Activated CD8-positive, alpha-beta memory T cell treated with anti-CD3 and anti-CD28 coated beads, Interleukin-2, amount 10 ng/mL, durations not matched to agents 7 days and 5 days (primary cell): ENCODE results near the gene HPCAL1. TPM values are rescaled to one million over a fixed set of nuclear protein-coding genes. Genes with fewer than 3 reads are reported as not detected.
"Not testable (repeated sequence)": the region's sequence is repeated elsewhere in the genome, so short reads cannot be mapped to it uniquely, and the experiment has no call there.

Source experiments
- ATAC-seq: fragments of 150-1000 bp; cut with Tn5 transposase; one replicate; pipeline ENCODE4 v1.10.0; 2021; ENCODE audit warnings: moderate library complexity
- CTCF ChIA-PET: fragments of 350-600 bp; sonication (Branson Sonifier 250); formaldehyde crosslinking; loops from one replicate; lab custom pipeline; 2021; ENCODE audit warnings: antibody characterized with exemption; lab: Charles Lee
- DNase-seq: peaks from one replicate; pipeline ENCODE4 v3.0.0-alpha.2; 2020
- H3K27ac Mint-ChIP-seq: one replicate; pipeline ENCODE4 v1.8.0; 2021; ENCODE audit warnings: mild to moderate bottlenecking, mixed read lengths
- H3K27me3 Mint-ChIP-seq: one replicate; pipeline ENCODE4 v1.8.0; 2021; ENCODE audit warnings: mixed read lengths
- H3K36me3 Mint-ChIP-seq: one replicate; pipeline ENCODE4 v1.8.0; 2021; ENCODE audit warnings: mild to moderate bottlenecking, mixed read lengths
- H3K4me1 Mint-ChIP-seq: one replicate; pipeline ENCODE4 v1.8.0; 2021; ENCODE audit warnings: mixed read lengths
- H3K4me3 Mint-ChIP-seq: one replicate; pipeline ENCODE4 v1.8.0; 2021; ENCODE audit warnings: mild to moderate bottlenecking, moderate library complexity, mixed read lengths
- H3K9me3 Mint-ChIP-seq: one replicate; pipeline ENCODE4 v1.8.0; 2022; ENCODE audit warnings: low read depth, mixed read lengths
- total RNA-seq, 2 experiments: library from RNA; stranded (reverse); gene quantifications; one replicate each; pipeline ENCODE4 v1.2.3, GENCODE V29; 2021

The HPCAL1 gene
- total RNA-seq: 10 to 100 TPM; 29.0 to 47.0 TPM

- peak; percentile 77 for ATAC-seq
- no peaks in the 10 kb centered on the region for H3K27me3 Mint-ChIP-seq
- peak within 1 kb of the TSS; percentile 76 for H3K27ac Mint-ChIP-seq
- peaks cover 2% of the 10 kb centered on the region for H3K36me3 Mint-ChIP-seq
- peak; percentile 90 for DNase-seq
- CTCF ChIA-PET: interaction anchor here (0.8 to 7.2 kb wide), 18 partner anchors 15 to 273 kb away, joined by 3 to 111 read pairs (median 4); partner anchors contain the start of gene ODC1
- H3K4me1 Mint-ChIP-seq: peaks cover 62% of the 10 kb centered on the region
- H3K9me3 Mint-ChIP-seq: no peaks in the 10 kb centered on the region
- peak within 1 kb of the TSS; percentile 97 for H3K4me3 Mint-ChIP-seq
Observed at GRCh38 chr2:10302479-10303180, at the start of gene HPCAL1. HPCAL1 (plus strand) TSS chr2:10302904; CDS start chr2:10419758, 116,854 bp downstream.

GRCh38 chr2:10253596-10254372 is 48.9 kb upstream of the HPCAL1 start:
- Mint-ChIP-seq H3K27me3 (peaks cover 25% of the 10 kb centered on the region), H3K9me3 (peaks cover 13% of the 10 kb centered on the region), H3K36me3 (peaks cover 11% of the 10 kb centered on the region), H3K27ac (no peak overlapping the region), H3K4me1 (peaks cover 16% of the 10 kb centered on the region), H3K4me3 (no peak overlapping the region)
- DNase-seq: no peak
- ATAC-seq: no peak
- CTCF ChIA-PET: no interaction called here

DNA sequence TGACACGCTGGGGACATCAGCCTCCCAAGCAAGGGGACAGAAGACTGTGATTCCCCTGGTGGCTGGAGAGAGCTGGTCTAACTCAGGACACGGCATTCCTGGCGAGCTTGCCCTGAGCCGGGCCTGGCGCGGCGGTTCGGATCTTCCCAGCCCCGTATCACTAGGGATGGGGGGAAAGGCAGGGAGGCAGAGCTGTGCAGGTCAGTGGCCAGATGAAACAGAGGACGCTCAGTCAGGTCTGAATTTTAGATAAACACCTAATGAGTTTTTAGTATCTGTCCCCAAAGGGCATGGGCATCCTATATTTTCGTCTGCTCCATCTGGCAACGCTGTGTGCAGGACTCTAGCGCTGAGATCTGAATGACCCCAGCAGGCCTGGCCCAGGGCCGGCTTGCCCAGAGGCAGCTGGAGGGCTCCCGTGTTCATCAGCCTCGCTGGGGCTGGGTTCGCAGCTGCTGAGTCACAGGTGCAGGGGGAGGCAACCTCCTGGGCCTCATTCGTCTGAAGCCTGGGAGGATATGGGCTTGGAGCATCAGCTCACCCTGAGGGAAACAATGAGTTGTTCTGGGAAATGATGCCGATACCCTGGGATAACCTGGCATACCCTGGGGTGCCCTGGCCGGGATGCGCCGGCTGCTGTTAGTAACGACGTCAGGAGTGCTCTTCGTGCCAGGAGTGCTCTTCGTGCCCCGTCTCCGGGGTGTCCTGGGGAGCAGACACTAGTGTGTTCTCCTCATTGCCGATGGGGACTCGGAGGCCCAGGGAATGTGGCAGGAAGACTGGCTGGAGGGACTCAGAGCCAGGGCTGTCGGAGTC is 48.1 kb upstream of the HPCAL1 start:
- DNase-seq (no peak), ATAC-seq (no peak)
- Mint-ChIP-seq H3K27me3 (peaks cover 21% of the 10 kb centered on the region), H3K36me3 (peaks cover 11% of the 10 kb centered on the region), H3K4me3 (no peak overlapping the region), H3K4me1 (peaks cover 16% of the 10 kb centered on the region), H3K27ac (no peak overlapping the region), H3K9me3 (peaks cover 13% of the 10 kb centered on the region)
- CTCF ChIA-PET: interaction anchor here (0.6 kb wide), 1 partner anchor 156 kb away, joined by 5 read pairs; no protein-coding TSS in a partner anchor

DNA sequence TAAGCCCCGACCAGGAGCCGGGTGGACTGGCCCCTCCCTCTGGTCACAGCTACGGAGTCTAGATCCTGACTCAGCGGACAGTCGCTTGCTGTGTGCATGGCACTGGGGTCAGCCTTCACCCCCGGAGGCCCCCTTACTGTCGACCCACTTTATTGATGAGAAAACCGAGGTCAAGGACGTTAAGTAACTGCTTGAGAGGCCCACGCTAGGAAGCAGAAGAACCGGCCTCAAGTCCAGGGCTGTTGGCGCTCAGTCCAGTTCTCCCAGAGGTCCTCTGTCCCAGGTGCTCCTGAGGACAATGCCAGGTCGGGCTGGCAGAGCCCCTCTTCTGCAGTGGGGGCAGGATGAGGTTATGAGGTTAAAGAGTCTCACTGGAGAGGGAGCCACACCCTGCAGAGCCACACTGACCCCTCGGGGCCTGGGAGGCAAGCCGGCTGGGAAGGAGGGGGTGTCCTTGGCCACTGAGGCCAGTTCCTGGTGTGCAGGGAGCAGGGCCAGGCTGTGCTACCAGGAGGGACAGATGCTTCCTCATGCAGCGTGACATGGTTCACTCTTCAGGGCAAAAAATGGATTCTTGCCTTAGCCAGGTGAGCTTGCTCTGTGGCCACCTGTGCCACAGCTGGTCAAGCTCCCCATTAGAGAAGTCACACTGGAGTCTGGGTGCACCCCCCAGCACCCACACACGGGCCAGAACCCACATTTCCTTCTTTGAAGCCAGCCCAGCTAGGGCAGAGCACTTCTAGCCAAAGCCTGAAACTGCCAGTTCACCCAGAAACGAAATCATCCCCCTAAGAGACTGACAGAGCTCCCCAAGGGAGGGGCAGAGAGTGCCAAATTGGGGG is 47.3 kb upstream of the HPCAL1 start:
- CTCF ChIA-PET: interaction anchor here (0.6 kb wide), 1 partner anchor 155 kb away, joined by 5 read pairs; no protein-coding TSS in a partner anchor
- Mint-ChIP-seq H3K27me3 (peaks cover 19% of the 10 kb centered on the region), H3K4me3 (no peak overlapping the region), H3K9me3 (peaks cover 7% of the 10 kb centered on the region), H3K36me3 (peaks cover 8% of the 10 kb centered on the region), H3K27ac (no peak overlapping the region), H3K4me1 (peaks cover 16% of the 10 kb centered on the region)
- no peak for ATAC-seq
- DNase-seq: no peak

DNA sequence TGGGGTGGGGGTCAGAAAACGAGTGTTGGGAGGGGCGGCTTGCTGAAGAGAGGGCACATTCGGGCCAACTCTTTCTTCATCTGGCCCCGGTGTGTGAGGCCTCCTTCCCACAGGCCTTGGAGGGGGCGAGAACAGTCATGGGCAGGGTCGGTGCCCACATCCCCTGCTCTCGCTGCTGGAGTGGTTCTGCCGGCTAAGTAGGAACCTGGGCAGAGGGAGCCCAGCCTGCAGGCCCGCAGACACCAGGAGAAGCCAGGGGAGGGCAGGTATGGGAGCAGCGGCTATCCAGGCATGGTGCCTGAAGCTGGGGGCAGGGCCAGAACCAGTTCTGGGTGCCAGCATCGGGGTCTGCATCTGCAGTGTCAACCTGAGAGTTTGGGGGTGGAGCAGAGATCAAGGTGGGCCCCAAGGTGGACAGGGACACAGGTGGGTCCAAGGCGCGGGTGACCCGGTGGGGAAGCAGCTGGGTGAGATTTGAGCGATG is 46.6 kb upstream of the HPCAL1 start:
- Mint-ChIP-seq H3K9me3 (peaks cover 2% of the 10 kb centered on the region), H3K4me1 (peaks cover 16% of the 10 kb centered on the region), H3K27ac (no peak overlapping the region), H3K27me3 (peaks cover 15% of the 10 kb centered on the region), H3K36me3 (peaks cover 3% of the 10 kb centered on the region), H3K4me3 (no peak overlapping the region)
- CTCF ChIA-PET: no interaction called here
- no peak for ATAC-seq
- no peak for DNase-seq

DNA sequence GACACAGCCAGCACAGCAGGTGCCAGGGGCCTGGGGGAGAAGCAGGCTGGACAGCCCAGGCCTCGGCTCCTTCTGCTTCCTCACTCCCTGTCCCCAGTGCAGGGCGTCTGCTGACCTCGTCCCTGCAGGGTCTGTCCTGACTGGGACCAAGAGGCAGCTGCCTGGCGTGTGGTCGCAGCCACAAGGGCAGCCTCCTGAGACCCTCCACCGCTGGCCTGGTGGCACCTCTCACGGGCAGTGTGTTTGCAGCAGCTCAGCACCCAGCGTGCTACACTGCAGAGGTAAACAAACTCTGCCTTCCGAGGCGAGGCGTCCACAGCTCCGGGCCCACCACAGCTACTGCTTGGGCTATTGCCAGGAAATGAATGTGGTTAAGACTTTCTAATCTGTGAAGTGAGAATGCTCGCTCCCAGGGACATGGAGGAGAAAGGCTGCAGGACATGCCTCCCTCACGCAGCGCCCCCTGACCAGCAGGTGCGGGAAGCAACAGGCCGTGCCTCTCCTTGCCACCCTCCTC is 46.1 kb upstream of the HPCAL1 start:
- Mint-ChIP-seq H3K9me3 (peaks cover under 1% of the 10 kb centered on the region), H3K4me3 (no peak overlapping the region), H3K27ac (no peak overlapping the region), H3K36me3 (peaks cover 2% of the 10 kb centered on the region), H3K4me1 (peaks cover 16% of the 10 kb centered on the region), H3K27me3 (peaks cover 17% of the 10 kb centered on the region)
- CTCF ChIA-PET: no interaction called here
- no peak for DNase-seq
- ATAC-seq: peak; percentile 67

DNA sequence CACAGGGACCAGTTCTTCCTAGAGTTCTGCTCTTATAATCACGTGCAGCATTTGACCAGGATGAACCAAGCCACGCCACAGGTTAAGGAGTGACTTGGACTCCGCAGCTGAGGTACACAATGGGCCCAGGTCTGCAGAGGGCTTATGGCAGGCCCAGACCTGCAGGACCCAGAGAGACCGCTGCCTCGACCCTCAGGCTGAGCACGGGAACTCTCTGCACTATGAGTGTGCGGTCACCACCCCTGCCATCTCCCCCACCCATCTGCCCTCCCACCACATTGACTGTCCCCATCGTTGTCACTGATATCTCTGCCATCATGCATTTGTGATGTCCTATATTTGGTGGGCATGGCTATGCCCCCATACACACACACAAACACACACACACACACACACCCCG is 45.7 kb upstream of the HPCAL1 start:
- H3K4me1 Mint-ChIP-seq: peaks cover 16% of the 10 kb centered on the region
- H3K27me3 Mint-ChIP-seq: peaks cover 15% of the 10 kb centered on the region
- CTCF ChIA-PET: no interaction called here
- no peak overlapping the region for H3K27ac Mint-ChIP-seq
- ATAC-seq: no peak
- no peak for DNase-seq
- no peaks in the 10 kb centered on the region for H3K9me3 Mint-ChIP-seq
- no peak overlapping the region for H3K4me3 Mint-ChIP-seq
- H3K36me3 Mint-ChIP-seq: no peaks in the 10 kb centered on the region

DNA sequence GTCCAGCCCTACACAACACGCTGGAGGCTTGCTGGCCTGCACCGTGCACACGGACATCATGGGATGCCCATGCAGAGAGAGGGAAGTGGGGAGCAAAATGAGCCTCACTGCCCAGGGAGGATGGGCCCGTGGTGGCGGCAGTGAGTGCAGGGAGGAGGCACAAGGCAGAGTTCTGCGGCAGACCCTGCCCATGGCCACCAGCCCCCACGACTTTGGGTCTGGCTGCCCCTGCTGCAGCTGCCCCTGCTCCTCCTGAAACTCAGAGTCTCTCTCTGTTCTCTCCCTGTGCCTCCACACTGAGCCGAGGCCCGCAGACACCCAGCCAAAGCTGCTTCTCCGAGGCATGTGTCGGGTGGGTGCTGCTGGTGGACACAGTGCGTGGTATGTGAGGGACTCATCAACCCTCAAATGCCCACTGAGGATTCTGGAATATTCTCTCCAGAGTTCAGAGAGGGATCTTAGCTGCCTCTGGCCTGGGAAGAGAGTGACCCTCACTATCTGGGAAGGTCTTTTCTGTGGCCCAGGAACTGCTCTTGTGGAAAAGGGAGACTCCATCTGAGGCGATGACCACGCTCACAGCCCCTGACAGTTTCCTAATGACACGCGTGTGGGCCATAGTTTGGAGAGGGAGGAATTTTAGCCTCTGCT is 45.1 kb upstream of the HPCAL1 start:
- peaks cover 16% of the 10 kb centered on the region for H3K4me1 Mint-ChIP-seq
- CTCF ChIA-PET: no interaction called here
- ATAC-seq: no peak
- no peaks in the 10 kb centered on the region for H3K9me3 Mint-ChIP-seq
- no peak for DNase-seq
- no peak overlapping the region for H3K27ac Mint-ChIP-seq
- no peak overlapping the region for H3K4me3 Mint-ChIP-seq
- no peaks in the 10 kb centered on the region for H3K36me3 Mint-ChIP-seq
- peaks cover 16% of the 10 kb centered on the region for H3K27me3 Mint-ChIP-seq

DNA sequence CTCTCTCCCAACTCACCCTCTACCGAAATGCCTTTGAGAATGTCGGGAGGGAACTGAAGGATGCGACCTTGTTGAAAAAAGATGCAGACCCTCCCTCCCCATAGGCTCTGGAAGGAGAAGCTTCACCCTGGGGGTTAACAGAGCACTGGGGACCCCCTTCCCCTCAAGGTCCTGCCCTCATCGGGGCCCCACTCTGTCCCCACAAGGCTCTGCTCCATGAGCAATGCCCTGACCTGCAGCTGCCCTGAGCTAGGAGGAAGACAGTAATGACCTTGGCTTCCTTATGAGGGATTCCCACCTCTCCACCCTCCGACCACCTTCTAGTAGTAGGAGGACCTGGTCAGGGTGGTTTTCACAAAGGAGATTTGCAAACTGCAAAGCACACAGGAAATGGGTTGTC is 44.4 kb upstream of the HPCAL1 start:
- peaks cover 14% of the 10 kb centered on the region for H3K4me1 Mint-ChIP-seq
- CTCF ChIA-PET: no interaction called here
- peaks cover 17% of the 10 kb centered on the region for H3K27me3 Mint-ChIP-seq
- no peak overlapping the region for H3K27ac Mint-ChIP-seq
- no peak for DNase-seq
- H3K4me3 Mint-ChIP-seq: no peak overlapping the region
- no peaks in the 10 kb centered on the region for H3K9me3 Mint-ChIP-seq
- ATAC-seq: no peak
- no peaks in the 10 kb centered on the region for H3K36me3 Mint-ChIP-seq

- Mint-ChIP-seq H3K9me3 (no peaks in the 10 kb centered on the region), H3K36me3 (no peaks in the 10 kb centered on the region), H3K4me3 (no peak overlapping the region), H3K27ac (no peak overlapping the region), H3K27me3 (peaks cover 14% of the 10 kb centered on the region), H3K4me1 (peaks cover 14% of the 10 kb centered on the region)
- ATAC-seq (no peak), DNase-seq (no peak)
- CTCF ChIA-PET: no interaction called here
Observed at GRCh38 chr2:10258726-10259125, 44.0 kb upstream of the HPCAL1 start.

DNA sequence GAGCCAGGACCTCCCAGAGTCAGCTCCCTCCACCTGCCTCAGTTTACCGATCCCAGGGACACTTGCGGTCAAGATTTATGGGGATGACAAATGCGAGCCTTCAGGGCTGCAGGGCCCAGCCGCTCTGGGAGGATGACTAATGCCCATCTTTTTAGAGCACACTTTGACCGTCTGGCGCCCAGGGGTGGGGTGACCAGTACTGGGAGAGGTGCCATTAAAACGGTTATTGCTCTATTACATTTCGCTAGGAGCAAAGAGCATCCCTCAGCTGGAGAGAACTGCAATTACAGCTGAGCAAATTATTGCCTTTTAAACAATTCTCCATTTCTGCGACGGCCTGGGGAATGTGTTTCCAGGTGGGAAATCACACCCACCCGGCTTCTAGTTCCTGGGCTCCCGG is 42.6 kb upstream of the HPCAL1 start:
- CTCF ChIA-PET: interaction anchor here (1.0 kb wide), 1 partner anchor 175 kb away, joined by 3 read pairs; no protein-coding TSS in a partner anchor

DNA sequence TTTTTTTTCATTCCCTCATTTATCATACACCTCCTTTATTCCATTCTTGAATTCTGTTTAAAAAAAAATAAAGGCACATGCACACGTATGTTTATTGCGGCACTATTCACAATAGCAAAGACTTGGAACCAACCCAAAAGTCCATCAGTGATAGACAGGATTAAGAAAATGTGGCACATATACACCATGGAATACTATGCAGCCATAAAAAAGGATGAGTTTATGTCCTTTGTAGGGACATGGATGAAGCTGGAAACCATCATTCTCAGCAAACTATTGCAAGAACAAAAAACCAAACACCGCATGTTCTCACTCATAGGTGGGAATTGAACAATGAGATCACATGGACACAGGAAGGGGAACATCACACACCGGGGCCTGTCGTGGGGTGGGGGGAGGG is 39.2 kb upstream of the HPCAL1 start:
- ATAC-seq, CTCF ChIA-PET, H3K4me1 Mint-ChIP-seq, H3K36me3 Mint-ChIP-seq, H3K9me3 Mint-ChIP-seq, H3K4me3 Mint-ChIP-seq, H3K27ac Mint-ChIP-seq, DNase-seq: not testable (repeated sequence)
- peaks cover 12% of the 10 kb centered on the region for H3K27me3 Mint-ChIP-seq

More for the DNA sequence above, 42.6 kb upstream of the HPCAL1 start:
- DNase-seq (no peak), ATAC-seq (no peak)
- H3K36me3 Mint-ChIP-seq: no peaks in the 10 kb centered on the region
- no peak overlapping the region for H3K4me3 Mint-ChIP-seq
- H3K27me3 Mint-ChIP-seq: peaks cover 14% of the 10 kb centered on the region
- H3K4me1 Mint-ChIP-seq: peaks cover 10% of the 10 kb centered on the region
- no peaks in the 10 kb centered on the region for H3K9me3 Mint-ChIP-seq
- no peak overlapping the region for H3K27ac Mint-ChIP-seq
